ENCODE data around the gene MAP2K2.

Gene MAP2K2

GRCh38 chr19:4103080-4103433 is 20.9 kb downstream of the MAP2K2 start:
- DNase-seq (ENCODE audit: low read depth): no peak
- no peak overlapping the region for H3K4me3 ChIP-seq (ENCODE audit: low read depth, low read length)
- no peak for TF ChIP-seq CTCF (IDR thresholded peaks at IDR 0.05; ENCODE audit: control insufficient read depth, extremely low read depth, insufficient read depth)

DNA sequence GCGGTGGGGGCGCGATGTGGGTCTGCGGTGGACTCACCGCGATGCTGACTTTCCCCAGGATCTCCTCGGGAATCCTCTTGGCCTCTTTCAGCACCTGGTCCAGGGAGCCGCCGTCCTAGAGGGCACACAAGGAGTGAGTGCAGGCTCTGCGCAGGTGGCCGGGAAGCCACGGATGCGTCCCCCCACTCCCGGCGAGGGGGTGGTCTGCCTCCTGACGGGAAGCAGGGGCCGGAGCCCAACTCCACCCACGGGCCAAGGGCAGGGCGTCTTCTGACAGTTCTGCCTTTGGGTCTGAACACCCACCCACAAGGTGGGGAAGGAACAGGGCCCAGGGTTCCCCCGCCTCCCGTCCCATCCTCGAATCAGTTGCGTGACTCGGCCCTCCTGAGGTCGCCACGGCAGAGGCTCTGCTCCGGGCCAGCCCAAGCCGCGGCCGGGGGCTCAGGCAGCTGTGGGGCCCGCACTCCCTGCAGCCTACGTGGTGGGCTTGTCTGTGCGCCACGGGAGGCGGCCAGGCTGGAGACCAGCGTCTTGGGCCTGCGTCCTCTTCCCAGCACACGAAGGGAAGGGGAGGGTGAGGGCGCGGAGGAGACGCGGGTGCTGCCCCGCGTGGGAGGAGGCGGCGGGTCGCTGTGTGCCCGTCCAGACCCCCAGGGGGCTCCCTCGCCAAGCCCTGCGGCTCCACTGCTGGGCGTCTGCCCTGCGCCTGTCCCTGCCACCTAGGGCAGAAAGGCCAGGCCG is 21.4 kb downstream of the MAP2K2 start:
- no peak overlapping the region for H3K4me3 ChIP-seq (ENCODE audit: low read depth, low read length)
- no peak for TF ChIP-seq CTCF (IDR thresholded peaks at IDR 0.05; ENCODE audit: control insufficient read depth, extremely low read depth, insufficient read depth)
- DNase-seq (ENCODE audit: low read depth): no peak

DNA sequence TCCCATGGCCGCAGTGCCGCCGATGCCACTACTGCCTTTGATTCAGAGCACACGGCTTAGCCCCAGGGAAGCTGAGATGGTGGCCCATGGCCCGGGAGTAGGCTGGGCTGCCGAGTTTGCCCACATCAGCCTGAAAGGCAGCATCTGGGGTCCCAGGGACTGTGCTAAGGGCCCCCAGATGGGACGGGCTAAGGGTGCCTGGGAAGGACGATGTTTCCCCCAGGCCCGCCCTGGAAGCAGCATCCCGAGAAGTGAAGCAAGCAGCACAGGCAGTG is 22.5 kb downstream of the MAP2K2 start:
- TF ChIP-seq CTCF (IDR thresholded peaks at IDR 0.05; ENCODE audit: control insufficient read depth, extremely low read depth, insufficient read depth): no peak
- no peak overlapping the region for H3K4me3 ChIP-seq (ENCODE audit: low read depth, low read length)
- DNase-seq (ENCODE audit: low read depth): no peak

DNA sequence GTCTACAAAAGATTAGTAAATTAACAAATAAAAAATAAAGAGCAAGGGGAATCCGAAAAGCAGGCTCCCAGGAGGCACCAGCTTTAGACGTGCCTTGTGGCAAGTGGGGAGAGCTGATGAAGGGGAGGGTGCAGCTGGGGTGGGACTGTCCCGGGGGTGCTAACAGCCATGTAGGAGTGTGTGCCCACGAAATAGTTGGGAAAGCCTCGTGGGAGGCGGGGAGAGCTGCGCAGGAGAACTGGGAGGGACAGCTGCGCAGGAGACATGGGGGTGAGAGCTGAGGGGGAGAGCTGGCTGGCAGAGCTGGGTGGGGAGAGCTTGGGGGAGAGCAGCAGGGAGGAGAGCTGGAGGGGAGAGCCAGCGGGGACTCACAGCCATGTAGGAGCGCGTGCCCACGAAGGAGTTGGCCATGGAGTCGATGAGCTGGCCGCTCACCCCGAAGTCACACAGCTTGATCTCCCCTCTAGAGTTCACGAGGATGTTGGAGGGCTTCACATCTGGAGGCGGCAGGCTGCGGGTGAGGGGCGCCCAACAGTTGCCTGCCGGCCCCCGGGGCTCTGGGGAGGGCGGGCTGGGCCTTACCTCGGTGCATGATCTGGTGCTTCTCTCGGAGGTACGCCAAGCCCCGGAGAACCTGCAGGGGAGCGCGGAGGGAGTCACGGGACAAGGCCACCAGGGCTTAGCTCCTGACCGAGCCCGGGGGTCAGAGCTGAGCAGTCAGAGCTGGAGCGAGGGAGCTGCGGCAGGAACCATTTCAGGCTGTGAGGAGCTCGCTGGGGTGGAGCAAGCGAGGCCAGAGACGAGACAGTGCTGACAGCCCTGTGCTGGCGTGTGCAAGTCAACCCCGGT is 23.1 kb downstream of the MAP2K2 start:
- no peak for DNase-seq (ENCODE audit: low read depth)
- TF ChIP-seq CTCF (IDR thresholded peaks at IDR 0.05; ENCODE audit: control insufficient read depth, extremely low read depth, insufficient read depth): no peak
- H3K4me3 ChIP-seq (ENCODE audit: low read depth, low read length): no peak overlapping the region

GRCh38 chr19:4099041-4099764 is 24.7 kb downstream of the MAP2K2 start:
- no peak overlapping the region for H3K4me3 ChIP-seq (ENCODE audit: low read depth, low read length)
- TF ChIP-seq CTCF (IDR thresholded peaks at IDR 0.05; ENCODE audit: control insufficient read depth, extremely low read depth, insufficient read depth): no peak
- no peak for DNase-seq (ENCODE audit: low read depth)

- no peak for DNase-seq (ENCODE audit: low read depth)
Observed at GRCh38 chr19:4098493-4098892, 25.4 kb downstream of the MAP2K2 start.

More at GRCh38 chr19:4098493-4098892, 25.4 kb downstream of the MAP2K2 start:
- TF ChIP-seq CTCF (IDR thresholded peaks at IDR 0.05; ENCODE audit: control insufficient read depth, extremely low read depth, insufficient read depth): no peak
- no peak overlapping the region for H3K4me3 ChIP-seq (ENCODE audit: low read depth, low read length)

Measured in LNCaP clone FGC (cell line).